Measurements from ENCODE around the gene CCDC177. TPM values are rescaled to one million over a fixed set of nuclear protein-coding genes. Genes with fewer than 3 reads are reported as not detected.

CCDC177 gene
- total and polyA plus RNA-seq, 9 of the 15 experiments (the other 6 are each of a cell fraction or from before 2014, with no cell fraction given) = not detected

DNA sequence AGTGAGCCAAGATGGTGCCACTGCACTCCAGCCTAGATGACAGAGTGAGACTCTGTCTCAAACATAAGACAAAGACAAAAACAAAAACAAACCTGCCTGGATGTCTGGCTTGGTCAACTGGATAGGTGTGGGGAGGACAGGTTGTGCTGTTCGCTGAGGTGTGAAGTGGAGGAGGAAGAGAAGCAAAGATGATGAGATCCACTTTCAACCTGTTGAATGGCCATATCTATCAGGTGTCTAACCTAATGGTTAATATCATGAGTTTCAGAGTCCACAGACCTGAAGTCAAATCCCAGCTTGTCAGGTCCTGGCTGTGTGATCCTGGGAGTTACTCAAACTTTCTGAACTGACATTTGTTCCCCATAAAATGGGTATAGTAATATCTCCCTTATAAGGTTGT is 9.7 kb upstream of the CCDC177 start:
- intact Hi-C loops (cut with micrococcal nuclease) (loop anchor here (2.0 kb wide), 1 partner anchor 442 kb away; no protein-coding TSS in a partner anchor), in situ Hi-C loops (cut with MboI) (loop anchor here (5.0 kb wide), 1 partner anchor 143 kb away; no protein-coding TSS in a partner anchor)
- DNase-seq (ENCODE audit: extremely low read depth in 1 of 4, low spot score in 3 of 4) = no peak
- 56% methylated on average over 1 of the region's 1 CpG for WGBS (ENCODE audit: insufficient coverage, low coverage, missing lambda C conversion rate)
- Histone ChIP-seq H3K9me3 (replicated peaks; ENCODE audit: control insufficient read depth, insufficient read depth, low read depth, low read length) (no peaks in the 10 kb centered on the region), H3K4me1 (replicated peaks in 1 of 2; ENCODE audit: control insufficient read depth in 2 of 2, insufficient read depth in 2 of 2, low read length in 2 of 2) (peaks cover 0 to 3% of the 10 kb centered on the region in 2 experiments; a peak in 2 of 5 replicates), H3K4me2 (ENCODE audit: insufficient read depth, low read length) (no peak overlapping the region), H3K9me1 (ENCODE audit: control insufficient read depth, insufficient read depth, low read length) (no peaks in the 10 kb centered on the region), H3K4me3 (no peak overlapping the region), H3K27me3 (ENCODE audit: control insufficient read depth in 2 of 2, insufficient read depth in 2 of 2, low read length in 2 of 2) (no peaks in the 10 kb centered on the region), H2AFZ (ENCODE audit: low read depth, low read length) (no peak overlapping the region), H3K36me3 (ENCODE audit: control insufficient read depth, insufficient read depth, low read length) (no peaks in the 10 kb centered on the region), H4K20me1 (replicated peaks; ENCODE audit: control insufficient read depth, insufficient read depth, low read length) (no peaks in the 10 kb centered on the region), H3K27ac (ENCODE audit: extremely low read depth, low read depth, low read length) (no peak overlapping the region), H3K79me2 (ENCODE audit: control insufficient read depth, insufficient read depth, low read length) (no peaks in the 10 kb centered on the region), H3K9ac (ENCODE audit: insufficient read depth in 1 of 2, low read depth in 2 of 2, low read length in 2 of 2) (no peak overlapping the region)
- CTCF ChIA-PET (ENCODE audit: low intra/inter-chr PET ratio) = interaction anchor here (1.0 to 2.7 kb wide), 2 partner anchors 133 to 143 kb away, joined by 3 to 47 read pairs; no protein-coding TSS in a partner anchor
- TF ChIP-seq ETS2 (tag; IDR thresholded peaks at IDR 0.05; ENCODE audit: borderline replicate concordance, poor library complexity, severe bottlenecking) (no peak), PHF8 (IDR thresholded peaks at IDR 0.05; ENCODE audit: borderline replicate concordance, low read length) (no peak), ZBTB8A (IDR thresholded peaks at IDR 0.05; ENCODE audit: partially characterized antibody) (no peak), TAF9B (IDR thresholded peaks at IDR 0.05; ENCODE audit: partially characterized antibody) (no peak)
- TF ChIP-seq, protein P1, sequence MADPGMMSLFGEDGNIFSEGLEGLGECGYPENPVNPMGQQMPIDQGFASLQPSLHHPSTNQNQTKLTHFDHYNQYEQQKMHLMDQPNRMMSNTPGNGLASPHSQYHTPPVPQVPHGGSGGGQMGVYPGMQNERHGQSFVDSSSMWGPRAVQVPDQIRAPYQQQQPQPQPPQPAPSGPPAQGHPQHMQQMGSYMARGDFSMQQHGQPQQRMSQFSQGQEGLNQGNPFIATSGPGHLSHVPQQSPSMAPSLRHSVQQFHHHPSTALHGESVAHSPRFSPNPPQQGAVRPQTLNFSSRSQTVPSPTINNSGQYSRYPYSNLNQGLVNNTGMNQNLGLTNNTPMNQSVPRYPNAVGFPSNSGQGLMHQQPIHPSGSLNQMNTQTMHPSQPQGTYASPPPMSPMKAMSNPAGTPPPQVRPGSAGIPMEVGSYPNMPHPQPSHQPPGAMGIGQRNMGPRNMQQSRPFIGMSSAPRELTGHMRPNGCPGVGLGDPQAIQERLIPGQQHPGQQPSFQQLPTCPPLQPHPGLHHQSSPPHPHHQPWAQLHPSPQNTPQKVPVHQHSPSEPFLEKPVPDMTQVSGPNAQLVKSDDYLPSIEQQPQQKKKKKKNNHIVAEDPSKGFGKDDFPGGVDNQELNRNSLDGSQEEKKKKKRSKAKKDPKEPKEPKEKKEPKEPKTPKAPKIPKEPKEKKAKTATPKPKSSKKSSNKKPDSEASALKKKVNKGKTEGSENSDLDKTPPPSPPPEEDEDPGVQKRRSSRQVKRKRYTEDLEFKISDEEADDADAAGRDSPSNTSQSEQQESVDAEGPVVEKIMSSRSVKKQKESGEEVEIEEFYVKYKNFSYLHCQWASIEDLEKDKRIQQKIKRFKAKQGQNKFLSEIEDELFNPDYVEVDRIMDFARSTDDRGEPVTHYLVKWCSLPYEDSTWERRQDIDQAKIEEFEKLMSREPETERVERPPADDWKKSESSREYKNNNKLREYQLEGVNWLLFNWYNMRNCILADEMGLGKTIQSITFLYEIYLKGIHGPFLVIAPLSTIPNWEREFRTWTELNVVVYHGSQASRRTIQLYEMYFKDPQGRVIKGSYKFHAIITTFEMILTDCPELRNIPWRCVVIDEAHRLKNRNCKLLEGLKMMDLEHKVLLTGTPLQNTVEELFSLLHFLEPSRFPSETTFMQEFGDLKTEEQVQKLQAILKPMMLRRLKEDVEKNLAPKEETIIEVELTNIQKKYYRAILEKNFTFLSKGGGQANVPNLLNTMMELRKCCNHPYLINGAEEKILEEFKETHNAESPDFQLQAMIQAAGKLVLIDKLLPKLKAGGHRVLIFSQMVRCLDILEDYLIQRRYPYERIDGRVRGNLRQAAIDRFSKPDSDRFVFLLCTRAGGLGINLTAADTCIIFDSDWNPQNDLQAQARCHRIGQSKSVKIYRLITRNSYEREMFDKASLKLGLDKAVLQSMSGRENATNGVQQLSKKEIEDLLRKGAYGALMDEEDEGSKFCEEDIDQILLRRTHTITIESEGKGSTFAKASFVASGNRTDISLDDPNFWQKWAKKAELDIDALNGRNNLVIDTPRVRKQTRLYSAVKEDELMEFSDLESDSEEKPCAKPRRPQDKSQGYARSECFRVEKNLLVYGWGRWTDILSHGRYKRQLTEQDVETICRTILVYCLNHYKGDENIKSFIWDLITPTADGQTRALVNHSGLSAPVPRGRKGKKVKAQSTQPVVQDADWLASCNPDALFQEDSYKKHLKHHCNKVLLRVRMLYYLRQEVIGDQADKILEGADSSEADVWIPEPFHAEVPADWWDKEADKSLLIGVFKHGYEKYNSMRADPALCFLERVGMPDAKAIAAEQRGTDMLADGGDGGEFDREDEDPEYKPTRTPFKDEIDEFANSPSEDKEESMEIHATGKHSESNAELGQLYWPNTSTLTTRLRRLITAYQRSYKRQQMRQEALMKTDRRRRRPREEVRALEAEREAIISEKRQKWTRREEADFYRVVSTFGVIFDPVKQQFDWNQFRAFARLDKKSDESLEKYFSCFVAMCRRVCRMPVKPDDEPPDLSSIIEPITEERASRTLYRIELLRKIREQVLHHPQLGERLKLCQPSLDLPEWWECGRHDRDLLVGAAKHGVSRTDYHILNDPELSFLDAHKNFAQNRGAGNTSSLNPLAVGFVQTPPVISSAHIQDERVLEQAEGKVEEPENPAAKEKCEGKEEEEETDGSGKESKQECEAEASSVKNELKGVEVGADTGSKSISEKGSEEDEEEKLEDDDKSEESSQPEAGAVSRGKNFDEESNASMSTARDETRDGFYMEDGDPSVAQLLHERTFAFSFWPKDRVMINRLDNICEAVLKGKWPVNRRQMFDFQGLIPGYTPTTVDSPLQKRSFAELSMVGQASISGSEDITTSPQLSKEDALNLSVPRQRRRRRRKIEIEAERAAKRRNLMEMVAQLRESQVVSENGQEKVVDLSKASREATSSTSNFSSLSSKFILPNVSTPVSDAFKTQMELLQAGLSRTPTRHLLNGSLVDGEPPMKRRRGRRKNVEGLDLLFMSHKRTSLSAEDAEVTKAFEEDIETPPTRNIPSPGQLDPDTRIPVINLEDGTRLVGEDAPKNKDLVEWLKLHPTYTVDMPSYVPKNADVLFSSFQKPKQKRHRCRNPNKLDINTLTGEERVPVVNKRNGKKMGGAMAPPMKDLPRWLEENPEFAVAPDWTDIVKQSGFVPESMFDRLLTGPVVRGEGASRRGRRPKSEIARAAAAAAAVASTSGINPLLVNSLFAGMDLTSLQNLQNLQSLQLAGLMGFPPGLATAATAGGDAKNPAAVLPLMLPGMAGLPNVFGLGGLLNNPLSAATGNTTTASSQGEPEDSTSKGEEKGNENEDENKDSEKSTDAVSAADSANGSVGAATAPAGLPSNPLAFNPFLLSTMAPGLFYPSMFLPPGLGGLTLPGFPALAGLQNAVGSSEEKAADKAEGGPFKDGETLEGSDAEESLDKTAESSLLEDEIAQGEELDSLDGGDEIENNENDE (IDR thresholded peaks at IDR 0.05; ENCODE audit: low read depth, low read length) = no peak
- no peak for ATAC-seq
- BruUV-seq (replicated peaks) = no TSS peak
- POLR2A ChIA-PET = no interaction called here
- FAIRE-seq = no peak
